Neutrophil (primary cell): ENCODE measurements around the gene GPR35.

ENCODE experiments used
- H3K27ac ChIP-seq: fragments of 200-600 bp; sonication (generic); 2 replicates; pipeline ENCODE4 v1.5.1; 2016; ENCODE audit warnings: mild to moderate bottlenecking, moderate library complexity
- H3K27me3 ChIP-seq: fragments of 200-600 bp; sonication (generic); 2 replicates; pipeline ENCODE4 v1.6.0; 2016; ENCODE audit warnings: mild to moderate bottlenecking
- H3K36me3 ChIP-seq: fragments of 200-600 bp; sonication (generic); 2 replicates; pipeline ENCODE4 v1.5.1; 2017
- H3K4me1 ChIP-seq, 2 experiments: fragments of 200-600 bp in 1 of 2; sonication (generic) in 1 of 2; 1 replicate in 1 of 2; 2 replicates in 1 of 2; pipeline versions ENCODE4 v1.5.1 to v1.6.1; 2013 to 2016; ENCODE audit warnings: low read depth in 1 of 2, low read length in 1 of 2, mild to moderate bottlenecking in 1 of 2, moderate library complexity in 1 of 2; ENCODE audit not compliant: control insufficient read depth in 1 of 2, insufficient read depth in 1 of 2
- H3K4me3 ChIP-seq, 2 experiments: fragments of 200-600 bp in 1 of 2; sonication (generic) in 1 of 2; 1 replicate in 1 of 2; 2 replicates in 1 of 2; pipeline ENCODE4 v1.5.1; 2013 to 2016; ENCODE audit warnings: low read depth in 1 of 2, low read length in 1 of 2, mild to moderate bottlenecking in 1 of 2, moderate library complexity in 1 of 2
- H3K9me3 ChIP-seq: fragments of 200-600 bp; sonication (generic); 2 replicates; pipeline ENCODE4 v1.5.1; 2016
- CTCF ChIP-seq: fragments of 200-600 bp; sonication (generic); IDR thresholded peaks from 2 replicates; pipeline ENCODE4 v1.5.1; 2016; ENCODE audit warnings: antibody characterized with exemption

The GPR35 gene

GRCh38 chr2:240662681-240663080, 37.4 kb downstream of the GPR35 start:
- H3K27me3 ChIP-seq: peaks cover 64% of the 10 kb centered on the region
- no peak overlapping the region for H3K4me3 ChIP-seq
- no peaks in the 10 kb centered on the region for H3K9me3 ChIP-seq
- no peaks in the 10 kb centered on the region for H3K4me1 ChIP-seq
- no peak overlapping the region for H3K27ac ChIP-seq
- no peaks in the 10 kb centered on the region for H3K36me3 ChIP-seq
- TF ChIP-seq CTCF: no peak

- no peak overlapping the region for H3K4me3 ChIP-seq
- H3K27me3 ChIP-seq: peaks cover 64% of the 10 kb centered on the region
- H3K36me3 ChIP-seq: no peaks in the 10 kb centered on the region
- H3K27ac ChIP-seq: no peak overlapping the region
- H3K4me1 ChIP-seq: no peaks in the 10 kb centered on the region
- no peaks in the 10 kb centered on the region for H3K9me3 ChIP-seq
- TF ChIP-seq CTCF: no peak
Observed at GRCh38 chr2:240663546-240664190, 38.4 kb downstream of the GPR35 start.

GRCh38 chr2:240664622-240665021, 39.3 kb downstream of the GPR35 start:
- peaks cover 63% of the 10 kb centered on the region for H3K27me3 ChIP-seq
- no peak overlapping the region for H3K27ac ChIP-seq
- no peak overlapping the region for H3K4me3 ChIP-seq
- H3K36me3 ChIP-seq: no peaks in the 10 kb centered on the region
- TF ChIP-seq CTCF: no peak
- no peaks in the 10 kb centered on the region for H3K4me1 ChIP-seq
- H3K9me3 ChIP-seq: no peaks in the 10 kb centered on the region

GRCh38 chr2:240670402-240670801, 45.1 kb downstream of the GPR35 start:
- Histone ChIP-seq H3K9me3 (no peaks in the 10 kb centered on the region), H3K27me3 (peaks cover 87% of the 10 kb centered on the region), H3K4me3 (no peak overlapping the region), H3K27ac (no peak overlapping the region), H3K4me1 (no peaks in the 10 kb centered on the region), H3K36me3 (no peaks in the 10 kb centered on the region)
- TF ChIP-seq CTCF: no peak

GRCh38 chr2:240670950-240671349, 45.7 kb downstream of the GPR35 start:
- Histone ChIP-seq H3K4me3 (no peak overlapping the region), H3K27ac (no peak overlapping the region), H3K9me3 (no peaks in the 10 kb centered on the region), H3K4me1 (no peaks in the 10 kb centered on the region), H3K36me3 (no peaks in the 10 kb centered on the region), H3K27me3 (peaks cover 82% of the 10 kb centered on the region)
- TF ChIP-seq CTCF: no peak
